Measurements from ENCODE around the gene SYT17. TPM values are rescaled to one million over a fixed set of nuclear protein-coding genes. Genes with fewer than 3 reads are reported as not detected.

SYT17 gene
- total RNA-seq, 1 experiment from 2014 or later: 10.3 TPM

DNA sequence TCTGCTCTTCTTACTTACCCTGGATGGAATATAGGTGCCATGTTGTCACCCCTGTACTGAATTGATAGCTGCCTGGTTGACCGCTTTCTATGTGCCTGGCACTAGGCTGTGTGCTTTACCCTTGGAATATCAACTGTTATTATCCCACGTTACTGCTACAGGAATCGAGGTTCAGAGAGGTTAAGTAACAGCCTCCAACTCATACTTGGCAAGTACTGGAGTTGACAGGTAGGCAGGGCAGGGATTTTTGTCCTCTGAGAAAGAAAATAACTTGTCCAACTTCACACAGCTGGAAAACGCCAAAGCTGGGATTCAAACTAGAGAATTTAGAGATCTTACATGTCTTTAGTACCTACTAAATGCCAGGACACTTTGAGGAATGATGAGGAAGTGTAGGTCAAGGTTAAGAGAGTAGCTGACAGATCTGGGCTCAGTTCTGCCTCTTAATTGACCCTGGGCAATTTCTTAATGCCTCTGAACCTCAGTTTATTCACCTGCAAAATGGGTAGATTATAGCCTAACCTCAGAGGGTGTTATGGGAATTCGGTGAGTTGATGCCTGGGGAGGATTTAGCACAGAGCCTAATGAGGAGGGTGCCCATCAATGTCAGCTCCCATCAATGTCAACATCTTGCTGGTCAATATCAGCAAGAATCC is 28.5 kb upstream of the SYT17 start:
- POLR2A ChIA-PET: interaction anchor here (0.8 to 1.1 kb wide), 2 partner anchors 9 to 54 kb away, joined by 3 to 4 read pairs; no protein-coding TSS in a partner anchor
- intact Hi-C loops (cut with micrococcal nuclease): no loop called here

More for the DNA sequence above, 28.5 kb upstream of the SYT17 start:
- Histone ChIP-seq H3K36me3 (ENCODE audit: control insufficient read depth in 1 of 2, insufficient read depth in 2 of 2, low read length in 2 of 2) (no peaks in the 10 kb centered on the region), H3K79me2 (ENCODE audit: insufficient read depth, low read length) (no peaks in the 10 kb centered on the region), H2AFZ (ENCODE audit: low read depth, low read length, poor library complexity, severe bottlenecking) (no peak overlapping the region), H3K4me1 (ENCODE audit: control insufficient read depth in 1 of 2, insufficient read depth in 2 of 2, low read length in 2 of 2) (peaks cover 36 to 44% of the 10 kb centered on the region in 2 experiments), H3K27me3 (ENCODE audit: insufficient read depth, low read length) (no peaks in the 10 kb centered on the region), H3K4me3 (replicated peaks in 1 of 2; ENCODE audit: low read depth in 1 of 2, low read length in 2 of 2) (no peak overlapping the region), H3K27ac (ENCODE audit: low read depth, low read length) (no peak overlapping the region), H3K9me3 (ENCODE audit: control insufficient read depth in 1 of 2, insufficient read depth in 1 of 2, low read depth in 1 of 2, low read length in 2 of 2) (no peaks in the 10 kb centered on the region), H3K9me2 (ENCODE audit: insufficient read depth) (no peaks in the 10 kb centered on the region), H4K20me1 (ENCODE audit: insufficient read depth) (no peaks in the 10 kb centered on the region), H3K9ac (ENCODE audit: low read length) (no peak overlapping the region), H3K4me2 (ENCODE audit: low read length) (no peak overlapping the region)
- ATAC-seq (no peak), DNase-seq (ENCODE audit: low read depth, low spot score) (no peak)
- ChIA-PET RAD21 (ENCODE audit: low non-redundant PET in 1 of 2, low total read pairs in 2 of 2, uncharacterized antibody in 2 of 2, unreplicated experiment in 2 of 2) (interaction anchor here in 1 of 2 experiments (1.7 kb wide), 1 partner anchor 54 kb away, joined by 3 read pairs; no protein-coding TSS in a partner anchor), CTCF (interaction anchor here (1.2 to 2.4 kb wide), 2 partner anchors 12 to 40 kb away, joined by 3 to 6 read pairs; no protein-coding TSS in a partner anchor)
- no peak for TF ChIP-seq CEBPB (IDR thresholded peaks at IDR 0.05; ENCODE audit: low read depth)
- TF ChIP-seq SP1 (IDR thresholded peaks at IDR 0.05; ENCODE audit: low read depth): no peak
- TF ChIP-seq, protein P1, sequence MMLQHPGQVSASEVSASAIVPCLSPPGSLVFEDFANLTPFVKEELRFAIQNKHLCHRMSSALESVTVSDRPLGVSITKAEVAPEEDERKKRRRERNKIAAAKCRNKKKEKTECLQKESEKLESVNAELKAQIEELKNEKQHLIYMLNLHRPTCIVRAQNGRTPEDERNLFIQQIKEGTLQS (IDR thresholded peaks at IDR 0.05): no peak
- TF ChIP-seq, protein P2, sequence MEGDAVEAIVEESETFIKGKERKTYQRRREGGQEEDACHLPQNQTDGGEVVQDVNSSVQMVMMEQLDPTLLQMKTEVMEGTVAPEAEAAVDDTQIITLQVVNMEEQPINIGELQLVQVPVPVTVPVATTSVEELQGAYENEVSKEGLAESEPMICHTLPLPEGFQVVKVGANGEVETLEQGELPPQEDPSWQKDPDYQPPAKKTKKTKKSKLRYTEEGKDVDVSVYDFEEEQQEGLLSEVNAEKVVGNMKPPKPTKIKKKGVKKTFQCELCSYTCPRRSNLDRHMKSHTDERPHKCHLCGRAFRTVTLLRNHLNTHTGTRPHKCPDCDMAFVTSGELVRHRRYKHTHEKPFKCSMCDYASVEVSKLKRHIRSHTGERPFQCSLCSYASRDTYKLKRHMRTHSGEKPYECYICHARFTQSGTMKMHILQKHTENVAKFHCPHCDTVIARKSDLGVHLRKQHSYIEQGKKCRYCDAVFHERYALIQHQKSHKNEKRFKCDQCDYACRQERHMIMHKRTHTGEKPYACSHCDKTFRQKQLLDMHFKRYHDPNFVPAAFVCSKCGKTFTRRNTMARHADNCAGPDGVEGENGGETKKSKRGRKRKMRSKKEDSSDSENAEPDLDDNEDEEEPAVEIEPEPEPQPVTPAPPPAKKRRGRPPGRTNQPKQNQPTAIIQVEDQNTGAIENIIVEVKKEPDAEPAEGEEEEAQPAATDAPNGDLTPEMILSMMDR (IDR thresholded peaks at IDR 0.05 in 2 of 3, conservative IDR thresholded peaks at IDR 0.05 in 1 of 3; ENCODE audit: borderline replicate concordance in 1 of 3, insufficient read depth in 1 of 3, low read depth in 2 of 3, low read length in 2 of 3): no peak
- peak; percentile 45; the same call in 1 of the 2 replicates for TF ChIP-seq CBX3 (IDR thresholded peaks at IDR 0.05; ENCODE audit: low read depth)
- TF ChIP-seq EGR1 (IDR thresholded peaks at IDR 0.05; ENCODE audit: low read depth): no peak
- TF ChIP-seq, protein P3, sequence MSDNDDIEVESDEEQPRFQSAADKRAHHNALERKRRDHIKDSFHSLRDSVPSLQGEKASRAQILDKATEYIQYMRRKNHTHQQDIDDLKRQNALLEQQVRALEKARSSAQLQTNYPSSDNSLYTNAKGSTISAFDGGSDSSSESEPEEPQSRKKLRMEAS (IDR thresholded peaks at IDR 0.05): peak; percentile 34; the same call in 1 of the 2 replicates
- TF ChIP-seq TCF7L2 (IDR thresholded peaks at IDR 0.05; ENCODE audit: borderline replicate concordance, extremely low read depth, insufficient read depth, insufficient read length): no peak
- TF ChIP-seq ZFX (IDR thresholded peaks at IDR 0.05): no peak
- TF ChIP-seq YY1 (IDR thresholded peaks at IDR 0.05; ENCODE audit: extremely low read depth, insufficient replicate concordance, low read depth, low read length): no peak
- BruUV-seq (replicated peaks): no TSS peak
